ENCODE data around the gene FGF11. TPM values are rescaled to one million over a fixed set of nuclear protein-coding genes. Genes with fewer than 3 reads are reported as not detected.

The FGF11 gene
- total and polyA plus RNA-seq, 2 donors (not counting 3 experiments of a cell fraction or from before 2014, with no cell fraction given): 0.70 TPM; not detected in 1

DNA sequence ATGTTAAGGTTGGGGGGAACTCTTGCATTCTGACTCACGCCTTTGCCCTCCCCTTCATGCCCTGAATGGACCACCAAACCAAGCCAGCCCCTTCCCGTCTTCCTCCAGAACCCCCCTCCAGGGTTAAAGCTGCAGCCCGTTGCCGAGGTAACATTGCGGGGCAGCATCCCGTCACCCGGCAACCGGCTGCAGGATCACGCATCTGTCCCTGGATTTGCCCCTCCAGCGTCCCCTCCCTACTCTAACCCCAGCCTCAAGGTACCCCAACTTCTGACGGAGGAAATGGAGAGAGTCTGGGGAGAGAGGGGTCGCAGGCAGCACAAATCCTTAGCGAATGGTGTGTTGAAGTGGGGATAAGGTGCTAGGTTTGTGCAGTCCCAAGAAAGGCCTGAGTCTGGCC, 32.2 kb upstream of the FGF11 start:
- no peak for FAIRE-seq

More for the DNA sequence above, 32.2 kb upstream of the FGF11 start:
- H3K4me1 ChIP-seq (ENCODE audit: control insufficient read depth, extremely low read depth, insufficient read depth, low read length): peaks cover 12% of the 10 kb centered on the region
- no peaks in the 10 kb centered on the region for H3K27me3 ChIP-seq (ENCODE audit: control insufficient read depth in 2 of 2, insufficient read depth in 2 of 2, low read length in 2 of 2)
- POLR2A ChIA-PET: no interaction called here
- H3K4me2 ChIP-seq (ENCODE audit: insufficient read depth, low read length): no peak overlapping the region
- H3K4me3 ChIP-seq (replicated peaks in 1 of 3; ENCODE audit: insufficient read depth in 1 of 3, low read depth in 1 of 3, low read length in 3 of 3): no peak overlapping the region
- no peak for DNase-seq (ENCODE audit: low read depth, low spot score)
- H3K27ac ChIP-seq (ENCODE audit: insufficient read depth, low read depth, low read length): no peak overlapping the region
- H3K9me1 ChIP-seq (replicated peaks; ENCODE audit: control insufficient read depth, extremely low read depth, insufficient read depth, low read length): no peaks in the 10 kb centered on the region
- H3K79me2 ChIP-seq (ENCODE audit: control insufficient read depth, insufficient read depth, low read length): peaks cover 4% of the 10 kb centered on the region
- no peak overlapping the region for H3K9ac ChIP-seq (replicated peaks; ENCODE audit: extremely low read depth, insufficient read depth, low read length)
- H4K20me1 ChIP-seq (replicated peaks; ENCODE audit: control insufficient read depth, extremely low read depth, insufficient read depth, low read length): no peaks in the 10 kb centered on the region
- CTCF ChIA-PET: interaction anchor here (0.8 to 1.2 kb wide), 4 partner anchors 15 to 154 kb away, joined by 3 to 4 read pairs (median 3); no protein-coding TSS in a partner anchor
- H2AFZ ChIP-seq (ENCODE audit: low read depth, low read length): no peak overlapping the region
- H3K9me3 ChIP-seq (replicated peaks; ENCODE audit: control insufficient read depth, insufficient read depth, low read length): no peaks in the 10 kb centered on the region
- dilution Hi-C loops (cut with MboI; ENCODE audit: extremely low pct_ligation_motif_present, low sequenced_read_pairs) (no loop called here), intact Hi-C loops (cut with micrococcal nuclease) (no loop called here)
- BruUV-seq (replicated peaks): no TSS peak
- TF ChIP-seq JUN (IDR thresholded peaks at IDR 0.05; ENCODE audit: borderline replicate concordance, insufficient read depth, insufficient read length, low read depth): no peak
- TF ChIP-seq MYC (IDR thresholded peaks at IDR 0.05; ENCODE audit: low read depth, low read length): no peak
- TF ChIP-seq GATA2 (IDR thresholded peaks at IDR 0.05; ENCODE audit: insufficient read depth, insufficient read length, low read depth, low read length): no peak
- TF ChIP-seq, protein P1, sequence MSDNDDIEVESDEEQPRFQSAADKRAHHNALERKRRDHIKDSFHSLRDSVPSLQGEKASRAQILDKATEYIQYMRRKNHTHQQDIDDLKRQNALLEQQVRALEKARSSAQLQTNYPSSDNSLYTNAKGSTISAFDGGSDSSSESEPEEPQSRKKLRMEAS (IDR thresholded peaks at IDR 0.05; ENCODE audit: insufficient read depth, insufficient read length): no peak
- TF ChIP-seq, protein P2, sequence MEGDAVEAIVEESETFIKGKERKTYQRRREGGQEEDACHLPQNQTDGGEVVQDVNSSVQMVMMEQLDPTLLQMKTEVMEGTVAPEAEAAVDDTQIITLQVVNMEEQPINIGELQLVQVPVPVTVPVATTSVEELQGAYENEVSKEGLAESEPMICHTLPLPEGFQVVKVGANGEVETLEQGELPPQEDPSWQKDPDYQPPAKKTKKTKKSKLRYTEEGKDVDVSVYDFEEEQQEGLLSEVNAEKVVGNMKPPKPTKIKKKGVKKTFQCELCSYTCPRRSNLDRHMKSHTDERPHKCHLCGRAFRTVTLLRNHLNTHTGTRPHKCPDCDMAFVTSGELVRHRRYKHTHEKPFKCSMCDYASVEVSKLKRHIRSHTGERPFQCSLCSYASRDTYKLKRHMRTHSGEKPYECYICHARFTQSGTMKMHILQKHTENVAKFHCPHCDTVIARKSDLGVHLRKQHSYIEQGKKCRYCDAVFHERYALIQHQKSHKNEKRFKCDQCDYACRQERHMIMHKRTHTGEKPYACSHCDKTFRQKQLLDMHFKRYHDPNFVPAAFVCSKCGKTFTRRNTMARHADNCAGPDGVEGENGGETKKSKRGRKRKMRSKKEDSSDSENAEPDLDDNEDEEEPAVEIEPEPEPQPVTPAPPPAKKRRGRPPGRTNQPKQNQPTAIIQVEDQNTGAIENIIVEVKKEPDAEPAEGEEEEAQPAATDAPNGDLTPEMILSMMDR (IDR thresholded peaks at IDR 0.05; ENCODE audit: extremely low read depth in 1 of 2, insufficient read depth in 1 of 2, low read depth in 1 of 2, low read length in 2 of 2): no peak
- no peak for TF ChIP-seq FOS (IDR thresholded peaks at IDR 0.05; ENCODE audit: borderline replicate concordance, insufficient read depth, low read length)
- TF ChIP-seq EZH2 (IDR thresholded peaks at IDR 0.05; ENCODE audit: borderline replicate concordance, low read depth, low read length, severe bottlenecking): no peak
- TF ChIP-seq POLR2AphosphoS5 (IDR thresholded peaks at IDR 0.05; ENCODE audit: insufficient read depth, low read depth, low read length): no peak
- no peak for TF ChIP-seq POLR2A (IDR thresholded peaks at IDR 0.05; ENCODE audit: low read depth, low read length)
- H3K36me3 ChIP-seq (ENCODE audit: control insufficient read depth in 2 of 2, extremely low read depth in 1 of 2, insufficient read depth in 2 of 2, low read length in 2 of 2): peaks cover 0 to 15% of the 10 kb centered on the region in 2 experiments
